Neural crest cell (in vitro differentiated cells): ENCODE results near the gene HK2. TPM values are rescaled to one million over a fixed set of nuclear protein-coding genes. Genes with fewer than 3 reads are reported as not detected.
A peak's percentile ranks its signal among the peaks of the same experiment; 100 is the strongest.
"Not testable (repeated sequence)": the region's sequence is repeated elsewhere in the genome, so short reads cannot be mapped to it uniquely, and the experiment has no call there.

ENCODE experiments used
- DNase-seq: peaks from one replicate; pipeline ENCODE4 v3.0.0; 2021; ENCODE audit warnings: low read depth, mixed read lengths, low spot score
- H3K27ac Mint-ChIP-seq: one replicate; pipeline ENCODE4 v1.8.0; 2021; ENCODE audit warnings: mild to moderate bottlenecking, mixed read lengths; ENCODE audit not compliant: unreplicated experiment
- H3K27me3 Mint-ChIP-seq: 2 replicates; pipeline ENCODE4 v1.8.0; 2021; ENCODE audit warnings: low read depth, mild to moderate bottlenecking, mixed read lengths
- H3K36me3 Mint-ChIP-seq: 2 replicates; pipeline ENCODE4 v1.8.0; 2021; ENCODE audit warnings: low read depth, mild to moderate bottlenecking, mixed read lengths
- H3K4me1 Mint-ChIP-seq: 2 replicates; pipeline ENCODE4 v1.8.0; 2021; ENCODE audit warnings: mixed read lengths
- H3K4me3 Mint-ChIP-seq: one replicate; pipeline ENCODE4 v1.8.0; 2021; ENCODE audit warnings: mild to moderate bottlenecking, mixed read lengths
- H3K9me3 Mint-ChIP-seq: 2 replicates; pipeline ENCODE4 v1.8.0; 2021; ENCODE audit warnings: mixed read lengths
- total RNA-seq: library from RNA; stranded (reverse); gene quantifications from 2 replicates; pipeline ENCODE4 v1.2.1, GENCODE V29; 2021
- TF ChIP-seq, protein P1 (sequence below): fragments of 200-600 bp; sonication (generic); conservative IDR thresholded peaks from 2 replicates; pipeline ENCODE4 v1.5.0; 2021; ENCODE audit warnings: antibody characterized with exemption, mild to moderate bottlenecking

The HK2 gene
- total RNA-seq, 1 donor from 2014 or later: 40.1 TPM

DNA sequence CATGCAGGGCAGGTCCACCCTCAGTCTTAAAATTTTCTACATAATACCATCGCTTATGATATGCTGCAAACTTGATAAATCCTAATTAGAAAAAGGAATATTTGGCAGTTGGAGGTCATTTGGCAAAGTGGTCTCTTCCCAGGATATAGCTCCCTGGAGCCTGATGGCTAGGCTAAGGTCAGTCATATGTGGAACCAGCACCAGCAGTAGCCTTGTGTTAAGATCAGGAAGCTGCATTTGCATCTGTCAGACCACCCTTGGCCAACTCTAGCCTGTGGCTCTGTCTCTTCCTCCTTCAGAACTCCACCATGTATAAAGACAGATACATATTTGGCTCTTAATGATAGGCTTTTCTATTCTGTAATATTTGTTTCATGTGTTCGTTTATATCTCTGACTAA is 5.4 kb upstream of the HK2 start:
- peaks cover 3% of the 10 kb centered on the region for H3K27me3 Mint-ChIP-seq
- TF ChIP-seq, protein P1, sequence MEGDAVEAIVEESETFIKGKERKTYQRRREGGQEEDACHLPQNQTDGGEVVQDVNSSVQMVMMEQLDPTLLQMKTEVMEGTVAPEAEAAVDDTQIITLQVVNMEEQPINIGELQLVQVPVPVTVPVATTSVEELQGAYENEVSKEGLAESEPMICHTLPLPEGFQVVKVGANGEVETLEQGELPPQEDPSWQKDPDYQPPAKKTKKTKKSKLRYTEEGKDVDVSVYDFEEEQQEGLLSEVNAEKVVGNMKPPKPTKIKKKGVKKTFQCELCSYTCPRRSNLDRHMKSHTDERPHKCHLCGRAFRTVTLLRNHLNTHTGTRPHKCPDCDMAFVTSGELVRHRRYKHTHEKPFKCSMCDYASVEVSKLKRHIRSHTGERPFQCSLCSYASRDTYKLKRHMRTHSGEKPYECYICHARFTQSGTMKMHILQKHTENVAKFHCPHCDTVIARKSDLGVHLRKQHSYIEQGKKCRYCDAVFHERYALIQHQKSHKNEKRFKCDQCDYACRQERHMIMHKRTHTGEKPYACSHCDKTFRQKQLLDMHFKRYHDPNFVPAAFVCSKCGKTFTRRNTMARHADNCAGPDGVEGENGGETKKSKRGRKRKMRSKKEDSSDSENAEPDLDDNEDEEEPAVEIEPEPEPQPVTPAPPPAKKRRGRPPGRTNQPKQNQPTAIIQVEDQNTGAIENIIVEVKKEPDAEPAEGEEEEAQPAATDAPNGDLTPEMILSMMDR: no peak
- no peaks in the 10 kb centered on the region for H3K36me3 Mint-ChIP-seq
- no peak for DNase-seq
- no peaks in the 10 kb centered on the region for H3K4me1 Mint-ChIP-seq
- no peak overlapping the region for H3K27ac Mint-ChIP-seq
- H3K9me3 Mint-ChIP-seq: no peaks in the 10 kb centered on the region
- no peak overlapping the region for H3K4me3 Mint-ChIP-seq

DNA sequence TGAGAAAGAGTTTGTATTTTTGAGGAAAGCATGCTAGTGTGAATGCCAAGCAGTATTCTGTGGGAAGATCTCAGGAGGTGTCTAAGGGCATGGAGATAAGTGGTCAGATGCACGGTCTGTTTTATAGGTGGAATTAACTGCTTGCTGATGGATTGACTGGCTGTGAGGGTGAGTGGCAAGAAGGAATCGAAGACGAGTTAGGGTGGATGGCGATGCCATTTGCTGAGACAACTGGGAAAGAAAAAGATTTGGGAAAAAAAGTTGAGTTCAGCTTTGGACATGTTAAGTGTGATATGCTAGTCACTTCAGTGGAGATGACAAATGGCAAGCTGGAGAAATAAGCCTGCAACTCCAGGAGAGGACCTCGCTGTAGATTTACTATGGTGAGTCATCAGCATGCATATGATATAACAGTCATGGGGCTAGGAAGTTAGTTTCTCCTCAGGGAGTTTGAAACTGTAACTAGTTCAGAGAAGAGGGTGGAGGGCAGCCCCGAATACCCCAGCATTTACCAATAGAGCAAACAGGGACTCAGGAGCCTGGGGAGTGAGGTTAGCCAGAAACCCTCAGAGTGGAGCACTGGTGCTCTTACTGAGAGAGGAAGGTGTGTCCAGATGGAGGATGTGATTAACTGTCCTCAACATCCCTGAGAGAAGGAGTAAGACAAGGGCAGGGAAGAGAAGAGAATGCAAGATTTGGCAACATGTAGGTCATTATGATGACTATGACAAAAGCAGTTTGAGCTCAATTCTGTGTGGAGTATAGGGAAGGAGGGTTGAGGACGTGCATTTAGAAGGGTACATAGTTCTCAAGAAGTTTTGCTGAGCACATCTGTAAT is 2.0 kb upstream of the HK2 start:
- H3K27me3 Mint-ChIP-seq: peaks cover 5% of the 10 kb centered on the region
- H3K4me3 Mint-ChIP-seq: peak overlapping the region; percentile 43
- no peak overlapping the region for H3K27ac Mint-ChIP-seq
- H3K36me3 Mint-ChIP-seq: no peaks in the 10 kb centered on the region
- DNase-seq: no peak
- TF ChIP-seq, protein P1: no peak
- H3K9me3 Mint-ChIP-seq: no peaks in the 10 kb centered on the region
- peaks cover 17% of the 10 kb centered on the region for H3K4me1 Mint-ChIP-seq

GRCh38 chr2:74834234-74834791 is 386 bp downstream of the HK2 start:
- Mint-ChIP-seq H3K27ac (peak overlapping the region; percentile 97), H3K4me1 (peaks cover 29% of the 10 kb centered on the region), H3K4me3 (peak overlapping the region; percentile 97)
- not testable (repeated sequence) for H3K27me3 Mint-ChIP-seq, H3K9me3 Mint-ChIP-seq, H3K36me3 Mint-ChIP-seq
- DNase-seq: peak; percentile 42

DNA sequence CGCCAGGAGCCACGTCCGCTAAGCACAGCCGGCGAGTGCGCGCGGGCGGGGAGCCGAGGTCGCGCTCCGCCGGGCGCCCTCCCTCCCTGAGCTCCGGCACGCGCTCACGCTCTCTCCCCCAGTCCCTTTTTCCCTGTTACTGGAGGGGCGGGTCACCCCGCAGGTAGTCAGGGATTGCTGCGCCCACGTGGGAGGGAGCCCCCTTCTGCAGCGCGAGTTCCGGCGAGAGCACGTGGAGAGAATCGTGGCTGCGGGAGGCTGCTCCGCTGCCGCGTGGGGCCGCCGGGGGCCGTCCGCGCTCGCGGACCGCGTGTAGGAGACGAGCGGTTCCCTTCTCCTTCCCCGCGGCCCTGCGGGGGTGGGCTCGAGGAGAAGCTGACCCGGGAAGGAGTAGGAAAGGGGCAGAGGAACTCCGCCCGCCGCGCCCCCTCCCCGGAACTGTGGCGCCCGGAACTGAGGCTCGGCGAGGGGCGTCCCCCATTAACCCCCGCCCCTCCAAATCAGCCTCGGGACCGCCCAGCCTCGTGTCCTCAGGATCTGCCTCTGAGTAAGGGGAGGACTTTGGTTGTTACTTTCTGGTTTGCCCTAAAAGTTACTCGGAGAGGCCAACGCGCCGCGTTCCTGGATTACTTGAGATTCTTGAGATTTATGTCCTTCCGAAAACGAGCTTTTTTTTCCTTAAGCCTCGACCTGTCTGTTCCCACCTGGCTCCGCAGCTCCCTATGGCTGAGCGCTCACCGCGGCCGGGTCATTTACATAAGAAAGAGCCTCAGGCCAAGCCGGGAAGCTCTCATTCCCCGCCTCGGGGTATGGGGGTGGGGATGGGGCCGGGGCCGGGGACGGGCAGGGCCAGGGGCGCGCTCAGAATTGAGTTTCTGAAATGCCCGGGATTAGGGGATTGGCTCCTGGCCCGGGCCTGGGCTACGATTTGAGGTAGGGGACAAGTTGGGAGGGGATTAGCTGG is 1.1 kb downstream of the HK2 start:
- Mint-ChIP-seq H3K4me1 (peaks cover 29% of the 10 kb centered on the region), H3K27me3 (peaks cover 2% of the 10 kb centered on the region), H3K9me3 (no peaks in the 10 kb centered on the region), H3K36me3 (no peaks in the 10 kb centered on the region), H3K27ac (peak overlapping the region; percentile 83), H3K4me3 (peak overlapping the region; percentile 98)
- peak; percentile 53 for DNase-seq
- TF ChIP-seq, protein P1: no peak

GRCh38 chr2:74835831-74836674 is 2.1 kb downstream of the HK2 start:
- Mint-ChIP-seq H3K4me1 (peaks cover 32% of the 10 kb centered on the region), H3K36me3 (no peaks in the 10 kb centered on the region), H3K9me3 (no peaks in the 10 kb centered on the region), H3K27ac (no peak overlapping the region), H3K27me3 (peaks cover 2% of the 10 kb centered on the region), H3K4me3 (peak overlapping the region; percentile 98)
- TF ChIP-seq, protein P1: peak; percentile 73
- no peak for DNase-seq
